ENCODE data around the gene CAPN14.
"Not testable (repeated sequence)": the region's sequence is repeated elsewhere in the genome, so short reads cannot be mapped to it uniquely, and the experiment has no call there.

Gene CAPN14

DNA sequence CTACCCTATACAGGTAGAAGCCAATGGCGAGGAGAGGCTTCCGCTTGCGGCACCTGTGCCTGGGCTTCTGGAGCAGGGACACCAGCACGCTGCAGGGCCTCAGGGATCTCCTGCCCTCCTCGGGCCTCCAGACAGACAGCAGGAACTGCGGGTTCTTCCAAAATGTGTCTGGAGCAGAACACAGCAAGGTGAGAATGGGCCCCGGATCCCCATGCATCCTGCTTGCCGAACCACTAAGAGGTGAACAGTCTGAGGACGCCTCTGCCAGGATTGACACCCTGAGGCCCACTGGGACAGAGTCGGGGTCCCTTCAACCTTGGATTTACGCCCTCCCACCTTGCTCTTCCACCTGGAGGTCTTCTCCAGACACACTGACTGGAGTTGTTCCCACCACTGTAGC is 25.4 kb downstream of the CAPN14 start:
- no peak for DNase-seq

DNA sequence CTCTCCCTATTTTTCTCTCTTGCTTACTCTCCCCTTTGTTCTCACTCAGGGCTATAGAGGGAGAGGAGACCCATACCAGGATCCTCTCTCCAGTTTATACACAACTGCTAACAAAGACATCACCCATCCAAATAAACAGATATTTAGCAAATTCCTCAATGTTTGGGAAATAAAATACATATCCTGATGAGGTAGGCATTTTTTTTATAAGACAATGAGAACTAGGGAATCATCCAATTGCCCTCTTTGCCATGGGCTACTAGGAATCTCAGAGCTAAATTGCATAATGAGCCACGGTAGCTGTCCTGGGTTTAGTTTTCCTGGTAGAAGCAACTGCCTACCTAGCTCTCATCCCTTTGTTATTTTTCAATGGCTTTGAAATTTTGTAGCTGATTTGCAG is 27.1 kb downstream of the CAPN14 start:
- DNase-seq, result no peak

DNA sequence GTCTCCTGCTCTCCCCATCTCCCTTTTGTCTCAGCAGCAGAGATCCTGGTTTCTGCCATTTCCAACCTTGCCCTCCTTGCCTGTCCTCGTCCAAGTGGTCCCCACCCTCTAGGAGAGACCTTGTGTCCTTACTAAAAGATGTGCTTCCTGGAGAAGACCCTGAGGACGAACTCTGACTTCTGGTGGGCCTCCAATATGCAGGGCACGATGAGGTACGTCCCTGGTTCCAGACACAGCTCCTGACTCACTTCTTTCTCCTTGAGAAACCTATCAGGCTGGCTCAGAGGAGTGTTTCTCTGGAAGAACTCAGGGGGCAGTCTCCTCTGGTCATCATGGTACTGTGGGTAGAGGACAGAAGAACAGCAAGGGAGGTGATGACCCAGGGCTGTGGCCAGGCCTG is 28.2 kb downstream of the CAPN14 start:
- DNase-seq, result no peak

DNA sequence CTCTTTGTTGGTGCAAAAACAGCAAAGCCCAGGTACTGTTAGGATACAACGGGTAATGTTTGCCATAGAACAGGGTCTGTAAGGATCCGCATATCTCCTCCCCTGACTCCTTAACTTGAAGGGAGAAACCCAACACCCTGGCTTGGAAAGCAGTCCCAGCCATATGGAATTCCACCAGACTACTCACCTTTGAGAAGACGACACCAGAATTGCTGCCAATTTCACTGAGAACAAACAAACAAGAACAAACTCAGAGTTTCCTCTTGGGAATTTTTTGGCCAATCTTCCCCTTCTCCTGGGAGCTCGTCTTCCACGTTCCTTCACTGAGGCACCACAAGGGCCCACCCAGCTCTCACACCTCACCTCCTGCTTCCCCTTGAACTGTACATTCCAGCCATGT is 29.2 kb downstream of the CAPN14 start:
- no peak for DNase-seq

DNA sequence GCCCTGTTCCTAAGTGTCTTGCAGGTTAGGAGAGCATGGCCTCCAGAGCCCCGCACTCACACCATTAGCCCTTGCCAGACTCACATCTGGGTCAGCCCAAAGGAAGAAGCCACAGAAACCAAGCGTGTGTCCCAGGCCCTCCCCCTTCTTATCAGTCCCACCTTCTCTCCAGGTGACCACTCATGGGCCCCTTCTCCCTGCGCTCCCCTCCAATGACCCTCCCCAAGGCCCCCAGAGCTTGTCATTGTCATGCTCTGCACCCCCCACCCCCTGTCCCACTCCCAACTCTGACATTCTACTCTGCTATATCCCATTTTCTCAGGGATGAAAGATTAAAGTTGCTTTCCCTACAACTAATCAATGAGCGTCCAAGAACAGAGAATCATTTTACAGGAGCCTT is 30.1 kb downstream of the CAPN14 start:
- no peak for DNase-seq

DNA sequence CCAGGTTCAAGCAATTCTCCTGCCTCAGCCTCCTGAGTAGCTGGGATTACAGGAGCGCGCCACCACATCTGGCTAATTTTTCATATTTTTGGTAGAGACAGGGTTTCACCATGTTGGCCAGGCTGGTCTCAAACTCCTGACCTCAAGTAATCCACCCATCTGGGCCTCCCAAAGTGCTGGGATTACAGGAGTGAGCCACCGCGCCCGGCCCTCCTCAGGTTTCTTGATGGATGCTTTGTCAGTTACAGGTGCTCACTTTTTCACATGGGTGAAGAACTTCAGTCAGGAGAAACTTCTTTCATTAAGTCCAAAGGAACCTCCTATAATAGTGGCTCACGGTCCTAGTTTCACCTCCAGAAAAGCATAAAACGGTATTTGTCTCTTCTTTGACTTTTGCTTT is 33.3 kb downstream of the CAPN14 start:
- DNase-seq, result not testable (repeated sequence)

DNA sequence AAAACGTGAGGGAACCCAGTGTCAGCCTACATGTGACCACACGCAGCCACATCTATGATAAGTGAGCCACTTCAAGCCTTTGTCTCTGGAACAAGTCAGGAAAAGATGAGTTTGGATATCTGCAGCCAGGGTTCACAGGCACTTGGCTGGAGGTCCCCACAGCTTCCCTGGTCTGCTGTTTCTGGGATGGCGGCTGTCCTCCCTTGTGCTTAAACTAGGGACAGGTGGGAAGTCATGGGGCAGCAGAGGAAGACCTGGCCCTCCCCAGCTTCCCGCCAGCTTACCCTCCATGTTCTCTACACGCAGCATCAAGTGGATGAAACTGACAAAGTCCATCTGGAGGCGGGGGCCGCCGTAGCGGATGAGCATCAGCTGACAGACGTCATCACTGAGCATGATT is 40.6 kb downstream of the CAPN14 start:
- DNase-seq, result no peak

DNA sequence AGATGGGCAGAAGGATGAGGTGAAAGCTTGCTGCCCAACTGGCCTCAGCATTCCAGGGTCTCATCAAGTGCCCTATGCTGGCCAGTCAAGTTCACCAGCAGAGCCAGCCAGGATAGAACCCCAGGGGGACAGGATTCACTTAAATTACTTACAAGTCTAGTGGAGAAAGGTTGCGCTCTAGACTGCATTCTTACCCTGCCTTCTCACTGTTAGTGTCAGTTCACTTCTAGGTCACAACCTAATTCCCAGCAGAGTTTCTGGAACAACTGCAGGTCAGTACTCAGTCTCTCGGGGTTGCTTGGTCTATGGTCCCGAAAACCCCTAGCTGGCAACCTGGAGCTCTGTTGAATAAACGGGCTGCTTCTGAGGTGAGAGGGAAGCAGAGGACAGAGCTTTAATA is 46.2 kb downstream of the CAPN14 start:
- DNase-seq, result no peak

DNA sequence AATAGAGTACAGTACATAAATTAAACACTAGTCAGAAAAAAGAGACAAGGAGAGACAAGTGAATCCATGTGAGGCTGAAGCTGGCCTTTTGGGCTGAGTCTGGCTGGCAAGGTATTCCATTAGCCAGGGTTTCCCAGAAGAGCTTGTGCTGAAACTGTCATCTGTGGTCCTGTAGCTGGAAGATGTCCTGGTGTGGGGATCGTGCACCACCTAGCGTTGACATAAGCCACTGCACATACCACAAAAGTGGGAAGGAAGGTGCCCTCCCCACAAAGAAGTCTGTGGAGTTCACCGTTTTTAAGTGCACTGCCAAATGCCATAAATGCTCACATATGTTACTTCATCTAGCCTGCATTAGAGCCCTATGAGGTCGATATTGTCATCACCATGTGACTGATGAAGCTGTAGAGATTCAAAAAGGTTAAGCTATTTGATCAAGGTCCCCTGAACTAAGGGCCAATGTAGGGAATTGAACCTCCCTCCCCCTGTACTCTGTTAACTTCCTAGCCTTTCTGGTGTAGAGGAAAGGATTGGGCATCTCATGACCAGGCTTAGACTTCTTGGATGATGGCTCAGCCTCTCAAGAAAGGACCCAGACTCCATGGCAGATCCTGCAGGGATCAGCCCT is 47.1 kb downstream of the CAPN14 start:
- peak in 5 of 6 experiments; percentile 4 to 39 (median 17) for DNase-seq

DNA sequence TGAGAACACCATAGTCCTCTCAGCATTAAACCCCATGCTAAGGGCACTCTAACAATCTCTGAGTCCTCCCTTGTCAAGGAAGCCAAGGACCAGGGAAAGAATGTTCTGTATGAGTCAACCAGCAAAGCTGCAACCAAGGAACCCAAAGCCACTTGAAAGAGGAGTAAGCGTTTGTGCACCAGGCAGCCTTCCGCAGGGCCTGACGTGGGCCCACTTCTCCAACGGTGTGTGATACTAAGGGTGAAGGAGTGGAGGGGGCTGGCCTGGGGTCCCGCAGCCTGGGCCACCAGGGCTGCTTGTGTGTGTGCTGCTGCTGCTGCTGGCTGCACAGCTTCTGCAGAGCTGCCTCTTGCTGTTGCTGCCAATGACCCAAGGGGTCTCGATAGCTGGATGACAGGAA is 49.0 kb downstream of the CAPN14 start:
- no peak for DNase-seq

DNA sequence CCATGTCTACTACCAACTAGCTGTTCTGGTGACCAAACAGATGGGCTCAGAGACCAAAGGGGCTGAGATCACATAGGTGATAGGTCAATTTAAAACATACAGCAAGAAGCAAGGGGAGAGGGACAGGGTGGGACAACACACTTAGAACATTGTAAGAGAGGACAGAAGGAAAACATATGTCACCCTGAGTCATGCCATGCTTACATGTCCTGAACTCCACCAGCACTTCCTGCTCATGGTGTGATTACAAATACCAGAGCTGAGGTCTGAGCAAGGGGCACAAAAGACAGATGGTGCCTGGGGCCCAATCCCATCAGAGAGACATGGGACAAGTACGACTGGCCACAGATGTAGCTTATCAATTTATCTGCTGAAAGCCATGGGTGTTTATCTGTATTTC is 50.4 kb downstream of the CAPN14 start:
- DNase-seq, result no peak

DNA sequence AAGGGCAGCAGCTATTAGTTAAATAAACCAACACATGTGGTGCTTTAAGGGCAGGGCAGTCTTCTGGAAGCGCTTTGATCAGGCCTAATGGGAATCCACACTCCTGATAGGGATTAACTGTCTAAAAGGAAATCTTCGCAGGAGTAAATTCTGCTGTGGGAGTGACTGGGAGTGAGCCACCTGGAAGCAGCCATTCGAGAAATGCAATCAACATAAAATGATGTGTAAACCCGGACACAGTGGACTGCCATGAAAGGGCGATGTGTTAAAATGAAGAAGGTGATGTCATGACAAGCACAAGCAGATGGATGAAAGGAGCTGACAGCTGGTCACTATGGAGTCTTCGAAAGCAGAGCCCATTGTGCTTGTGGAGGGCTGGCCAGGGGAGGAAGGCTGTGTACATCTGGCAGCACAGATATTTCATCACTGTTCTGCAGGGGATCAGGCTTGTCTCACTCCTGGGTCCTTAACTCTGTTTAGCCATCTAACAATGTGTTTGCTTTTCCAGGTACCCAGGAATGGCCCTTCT is 54.2 kb downstream of the CAPN14 start:
- no peak for DNase-seq

DNA sequence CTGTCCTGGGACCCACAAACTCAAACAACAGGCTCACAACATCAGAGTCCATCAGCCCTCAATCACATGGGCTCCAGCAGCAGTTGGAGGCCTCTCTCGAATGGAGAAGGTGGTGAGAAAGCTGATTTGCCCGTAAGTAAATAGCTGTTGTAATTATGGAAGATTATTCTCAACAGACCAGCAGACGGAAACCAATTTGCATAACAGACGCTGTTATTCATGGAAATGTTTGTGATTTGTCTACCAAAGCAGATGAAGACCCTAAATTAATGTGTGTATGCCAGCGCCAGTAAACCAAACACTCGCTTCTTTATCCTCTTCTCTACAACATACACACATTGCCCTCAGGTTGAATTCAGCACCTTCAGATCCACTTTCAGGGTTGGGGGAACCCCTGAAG is 55.7 kb downstream of the CAPN14 start:
- no peak for DNase-seq

DNA sequence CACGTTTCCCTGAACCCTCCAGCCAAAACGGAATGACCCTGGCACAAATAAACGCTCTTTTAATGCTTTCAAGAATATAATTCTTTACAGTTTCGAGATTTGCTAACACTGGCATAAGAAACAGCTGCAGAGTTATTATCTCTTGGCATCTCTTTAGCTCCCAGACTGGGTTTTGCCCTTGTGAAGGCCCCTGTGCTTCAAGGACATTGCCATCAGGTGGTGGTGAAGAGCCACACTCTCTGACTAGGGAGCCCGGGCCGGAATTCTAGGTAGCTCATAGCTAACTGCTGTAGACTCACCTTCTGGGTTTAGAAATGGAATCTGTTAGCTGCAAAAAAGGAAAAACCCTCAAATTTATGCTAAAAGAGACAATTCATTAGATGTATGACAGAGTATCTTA is 65.8 kb downstream of the CAPN14 start:
- no peak for DNase-seq

DNA sequence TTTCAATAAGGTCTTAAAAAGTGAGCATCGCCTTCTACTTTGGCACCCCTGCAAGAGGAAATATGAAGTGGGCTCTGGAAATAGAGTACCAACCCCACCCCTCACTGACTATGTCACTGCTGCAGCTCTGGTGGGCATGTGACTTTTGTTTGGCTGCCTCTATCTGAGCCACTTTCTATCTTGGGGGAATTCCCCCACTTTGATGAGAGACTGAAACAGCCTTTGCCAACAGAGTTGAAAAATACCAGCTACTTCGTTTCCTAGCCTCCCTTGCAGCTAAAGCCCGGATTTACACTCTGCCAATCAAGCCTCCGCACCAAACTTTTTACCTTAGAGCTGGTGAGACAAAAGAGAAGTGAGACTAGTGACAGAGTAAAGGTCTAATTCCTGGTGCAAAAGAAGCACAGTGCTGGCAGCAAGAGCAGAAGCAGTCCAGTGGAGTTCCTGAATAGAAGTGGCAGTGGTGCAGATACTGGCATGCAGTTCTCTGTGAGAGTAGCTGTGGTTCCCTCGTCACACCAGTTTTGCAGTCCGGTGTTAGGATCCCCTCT is 67.1 kb downstream of the CAPN14 start:
- DNase-seq, result no peak

DNA sequence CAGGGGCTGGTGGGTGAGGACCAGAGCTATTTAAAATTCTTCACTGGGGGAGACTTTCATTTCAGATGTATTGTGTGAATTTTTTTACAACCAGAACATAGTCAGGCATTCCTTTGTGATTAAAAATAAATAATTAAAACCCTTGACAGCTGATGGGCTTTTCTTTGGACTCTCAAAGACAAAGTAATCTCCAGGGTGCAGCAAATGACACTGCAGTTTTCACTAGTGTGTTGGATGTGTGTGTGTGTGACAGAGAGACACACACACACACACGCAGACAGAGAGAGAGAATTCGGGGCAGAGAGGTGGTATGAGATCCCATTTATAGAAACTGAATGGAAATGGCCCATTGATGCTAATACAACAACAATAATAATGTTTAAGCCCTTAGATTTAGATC is 68.8 kb downstream of the CAPN14 start:
- DNase-seq, result no peak

DNA sequence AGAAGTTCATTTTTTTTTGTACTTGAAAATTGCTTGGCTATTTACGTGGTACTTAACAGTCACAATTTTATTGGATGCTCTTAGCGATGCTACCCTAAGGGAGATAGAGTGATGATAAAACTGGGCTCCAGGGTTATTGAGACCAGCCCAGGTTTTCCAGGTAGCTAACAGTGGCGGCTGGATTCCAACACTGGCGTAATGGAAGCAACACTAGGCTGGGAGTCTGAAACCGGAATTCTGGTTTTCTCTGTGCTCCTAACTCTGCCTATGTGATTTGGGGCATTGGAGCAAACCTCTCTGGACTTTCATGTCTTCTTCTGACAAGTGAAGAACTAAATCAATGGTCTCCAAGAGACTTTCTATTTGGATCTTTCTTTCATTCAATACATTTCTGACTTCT is 69.7 kb downstream of the CAPN14 start:
- no peak for DNase-seq

DNA sequence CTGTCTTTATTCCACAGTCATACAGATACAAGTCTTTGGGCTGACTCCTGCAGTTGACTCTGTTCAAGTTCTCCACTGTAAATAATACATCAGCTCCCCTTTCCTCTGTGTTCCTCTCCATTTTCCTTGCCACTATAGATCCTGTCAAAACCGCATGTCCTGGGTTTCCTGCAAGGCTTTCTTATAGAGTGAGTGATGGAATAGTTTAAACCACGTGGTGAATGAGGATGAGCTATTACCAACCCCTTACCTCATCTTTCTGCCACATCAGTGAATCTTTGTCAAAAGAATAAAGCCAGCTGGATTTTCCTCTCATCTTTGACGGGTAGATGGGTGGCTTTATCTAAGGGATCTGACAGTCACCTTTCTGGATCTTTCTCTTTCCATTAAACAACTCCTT is 75.2 kb downstream of the CAPN14 start:
- no peak for DNase-seq

DNA sequence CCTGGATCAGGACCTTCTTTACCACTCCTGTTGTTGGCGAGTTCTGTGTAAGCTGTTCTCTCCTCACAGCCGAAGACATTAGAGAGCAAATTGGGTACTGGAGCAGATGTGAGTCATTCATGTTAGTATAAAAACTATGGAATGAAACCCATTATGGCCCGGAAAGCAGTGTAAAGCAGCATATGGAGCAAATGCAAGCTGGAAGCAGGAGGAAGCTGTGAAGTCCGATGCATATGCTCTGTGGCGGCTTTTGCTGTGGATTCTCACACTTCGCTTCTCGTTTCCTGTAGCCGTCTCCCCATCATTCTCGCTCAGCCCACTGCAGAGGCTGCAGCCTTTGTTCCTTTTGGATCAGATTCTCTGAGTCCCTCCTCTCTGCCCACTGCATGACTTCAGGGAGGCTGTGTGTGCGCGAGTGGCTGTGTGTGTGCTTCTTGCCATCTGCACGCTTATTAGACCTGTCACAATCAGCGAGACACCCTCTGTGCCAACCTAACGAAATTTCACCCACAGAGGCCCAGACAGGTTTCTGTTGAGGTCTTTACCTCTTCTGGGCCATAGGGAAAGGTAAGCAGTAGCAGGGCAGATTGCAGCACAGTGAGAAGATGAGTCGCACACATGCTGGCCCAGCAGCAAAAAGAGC is 75.8 kb downstream of the CAPN14 start:
- DNase-seq, result no peak

DNA sequence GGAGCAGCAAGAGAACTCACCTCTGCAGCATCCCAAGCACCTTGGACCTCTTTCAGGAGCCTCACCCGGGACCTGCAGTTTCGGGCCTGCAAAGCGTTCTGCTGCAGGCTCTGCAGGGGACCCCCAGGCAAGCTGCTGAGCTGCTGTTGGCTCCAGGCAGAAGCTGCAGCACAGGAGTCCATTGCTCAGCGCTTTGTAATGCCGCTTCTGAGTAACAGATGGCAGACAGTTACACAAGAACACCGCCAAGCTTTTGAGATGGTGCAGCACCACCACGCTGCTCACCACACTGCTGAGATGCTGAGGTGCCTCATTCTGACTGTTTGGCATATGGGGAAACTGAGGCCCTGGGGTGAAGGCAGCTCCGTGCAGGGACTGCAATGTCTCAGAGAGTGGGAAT is 77.2 kb downstream of the CAPN14 start:
- no peak for DNase-seq

DNA sequence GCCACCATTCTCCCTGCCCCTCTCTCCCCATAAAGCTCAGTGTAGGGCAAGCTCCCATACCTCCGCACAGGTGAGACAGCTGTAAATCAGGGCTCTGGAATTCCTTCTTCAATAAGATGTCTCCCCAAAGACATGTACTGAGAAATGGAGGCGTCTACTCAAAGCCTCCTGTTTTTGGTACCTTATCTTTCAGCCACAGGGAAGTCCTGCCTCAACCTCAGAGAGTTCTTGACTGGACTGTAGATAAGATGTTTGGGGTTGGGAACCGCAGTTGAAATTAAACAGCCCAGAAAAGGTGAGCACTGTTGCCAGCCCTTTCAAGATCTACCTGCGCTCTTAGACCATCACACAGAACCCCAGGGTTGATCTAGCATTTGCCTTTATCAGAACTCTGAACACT is 77.6 kb downstream of the CAPN14 start:
- DNase-seq, result no peak

DNA sequence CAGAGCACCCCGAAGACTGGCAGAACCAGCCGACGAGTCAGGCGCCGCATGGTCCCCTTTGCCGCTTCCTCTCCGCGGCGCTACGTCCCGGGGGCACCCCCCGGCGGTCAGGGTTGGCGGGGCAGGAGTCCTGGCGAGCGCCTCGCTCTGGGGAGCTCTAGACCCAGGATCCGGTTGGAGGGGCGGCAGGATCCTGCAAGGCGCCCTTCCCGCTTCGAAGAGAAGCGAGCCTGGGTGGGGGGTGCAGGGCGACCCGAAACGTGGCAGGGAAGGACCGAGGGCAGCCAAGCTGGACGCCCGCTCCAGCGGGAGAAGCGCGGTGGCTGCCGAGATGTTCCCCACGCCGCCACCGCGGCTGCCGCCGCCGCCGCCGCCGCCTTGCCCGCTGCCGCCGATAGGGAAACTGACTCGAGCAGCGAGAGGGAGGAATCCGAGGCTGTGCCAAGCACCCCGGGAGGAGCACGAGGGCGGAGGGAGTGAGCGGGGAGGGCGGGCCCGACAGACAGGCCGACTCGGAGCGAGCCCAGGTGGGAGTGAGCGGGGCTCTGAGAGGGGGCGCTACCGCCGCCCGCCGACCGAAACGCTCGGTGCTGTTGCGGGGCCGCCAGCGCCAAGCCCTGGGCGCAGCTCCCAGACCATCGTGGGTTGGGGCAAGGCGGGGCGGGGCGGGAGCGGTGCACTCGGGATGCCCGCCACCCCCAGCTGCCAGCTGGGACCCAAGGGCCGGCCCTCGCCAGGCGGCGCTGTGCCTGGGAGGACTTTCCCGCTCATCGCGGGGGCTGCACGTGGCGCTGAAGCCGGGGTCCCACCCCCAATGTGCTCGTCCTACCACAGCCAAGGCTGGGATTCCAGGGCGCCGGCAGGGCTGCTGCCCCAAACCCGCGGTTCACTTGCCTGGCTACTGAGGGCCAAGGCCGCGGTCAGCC is 79.0 kb downstream of the CAPN14 start, which contains the start of gene GALNT14:
GALNT14 (minus strand) TSS at position 404 of the 926 bp plus-strand sequence; CDS start at position 50, 354 bp downstream.
- DNase-seq, result peak in 1 of 6 experiments; percentile 5
